ENCODE results near the gene KLHL4.

DNA sequence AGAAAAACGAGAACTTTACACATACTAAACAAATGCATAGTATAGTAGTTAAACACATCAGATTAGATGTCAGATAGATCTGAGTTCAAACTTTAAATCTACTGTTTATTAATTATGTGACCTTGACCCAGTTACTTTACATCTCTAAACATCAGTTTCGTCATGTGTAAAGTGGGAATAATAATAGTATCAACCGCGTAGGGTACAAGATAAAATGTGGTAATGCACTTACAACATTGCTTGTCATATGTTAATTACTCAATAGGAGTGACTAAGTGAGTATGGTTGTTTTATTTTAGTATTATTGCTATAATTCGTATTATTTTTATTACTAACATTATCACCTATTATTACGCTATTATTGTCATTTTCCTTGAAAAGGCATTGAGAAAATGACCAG lies 144.2 kb downstream of the KLHL4 start:
- TF ChIP-seq SRSF1 (optimal IDR thresholded peaks at IDR 0.05; ENCODE audit: low read depth, low read length) (no peak), ZNF335 (CRISPR knock-in tag; IDR thresholded peaks at IDR 0.05) (no peak), SMAD9 (CRISPR knock-in tag; IDR thresholded peaks at IDR 0.05) (no peak), ZNF629 (CRISPR knock-in tag; conservative IDR thresholded peaks at IDR 0.05) (no peak)
- TF ChIP-seq, protein P1, sequence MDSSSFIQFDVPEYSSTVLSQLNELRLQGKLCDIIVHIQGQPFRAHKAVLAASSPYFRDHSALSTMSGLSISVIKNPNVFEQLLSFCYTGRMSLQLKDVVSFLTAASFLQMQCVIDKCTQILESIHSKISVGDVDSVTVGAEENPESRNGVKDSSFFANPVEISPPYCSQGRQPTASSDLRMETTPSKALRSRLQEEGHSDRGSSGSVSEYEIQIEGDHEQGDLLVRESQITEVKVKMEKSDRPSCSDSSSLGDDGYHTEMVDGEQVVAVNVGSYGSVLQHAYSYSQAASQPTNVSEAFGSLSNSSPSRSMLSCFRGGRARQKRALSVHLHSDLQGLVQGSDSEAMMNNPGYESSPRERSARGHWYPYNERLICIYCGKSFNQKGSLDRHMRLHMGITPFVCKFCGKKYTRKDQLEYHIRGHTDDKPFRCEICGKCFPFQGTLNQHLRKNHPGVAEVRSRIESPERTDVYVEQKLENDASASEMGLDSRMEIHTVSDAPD (CRISPR knock-in tag; IDR thresholded peaks at IDR 0.05): no peak
- TF ChIP-seq, protein P2, sequence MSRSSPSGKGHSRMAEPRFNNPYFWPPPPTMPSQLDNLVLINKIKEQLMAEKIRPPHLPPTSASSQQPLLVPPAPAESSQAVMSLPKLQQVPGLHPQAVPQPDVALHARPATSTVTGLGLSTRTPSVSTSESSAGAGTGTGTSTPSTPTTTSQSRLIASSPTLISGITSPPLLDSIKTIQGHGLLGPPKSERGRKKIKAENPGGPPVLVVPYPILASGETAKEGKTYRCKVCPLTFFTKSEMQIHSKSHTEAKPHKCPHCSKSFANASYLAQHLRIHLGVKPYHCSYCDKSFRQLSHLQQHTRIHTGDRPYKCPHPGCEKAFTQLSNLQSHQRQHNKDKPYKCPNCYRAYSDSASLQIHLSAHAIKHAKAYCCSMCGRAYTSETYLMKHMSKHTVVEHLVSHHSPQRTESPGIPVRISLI (CRISPR knock-in tag; IDR thresholded peaks at IDR 0.05; ENCODE audit: borderline replicate concordance): no peak
- TF ChIP-seq, protein P3, sequence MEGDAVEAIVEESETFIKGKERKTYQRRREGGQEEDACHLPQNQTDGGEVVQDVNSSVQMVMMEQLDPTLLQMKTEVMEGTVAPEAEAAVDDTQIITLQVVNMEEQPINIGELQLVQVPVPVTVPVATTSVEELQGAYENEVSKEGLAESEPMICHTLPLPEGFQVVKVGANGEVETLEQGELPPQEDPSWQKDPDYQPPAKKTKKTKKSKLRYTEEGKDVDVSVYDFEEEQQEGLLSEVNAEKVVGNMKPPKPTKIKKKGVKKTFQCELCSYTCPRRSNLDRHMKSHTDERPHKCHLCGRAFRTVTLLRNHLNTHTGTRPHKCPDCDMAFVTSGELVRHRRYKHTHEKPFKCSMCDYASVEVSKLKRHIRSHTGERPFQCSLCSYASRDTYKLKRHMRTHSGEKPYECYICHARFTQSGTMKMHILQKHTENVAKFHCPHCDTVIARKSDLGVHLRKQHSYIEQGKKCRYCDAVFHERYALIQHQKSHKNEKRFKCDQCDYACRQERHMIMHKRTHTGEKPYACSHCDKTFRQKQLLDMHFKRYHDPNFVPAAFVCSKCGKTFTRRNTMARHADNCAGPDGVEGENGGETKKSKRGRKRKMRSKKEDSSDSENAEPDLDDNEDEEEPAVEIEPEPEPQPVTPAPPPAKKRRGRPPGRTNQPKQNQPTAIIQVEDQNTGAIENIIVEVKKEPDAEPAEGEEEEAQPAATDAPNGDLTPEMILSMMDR (CRISPR knock-in tag; IDR thresholded peaks at IDR 0.05): no peak
